HG03575 (cell line): ENCODE data around the gene KIF1A.

Experiments used
- ATAC-seq: cut with Tn5 transposase; IDR thresholded peaks from one replicate; pipeline ENCODE4 v1.9.1; 2021; ENCODE audit not compliant: unreplicated experiment, insufficient number of reproducible peaks, low FRiP score; ENCODE audit errors: extremely low read depth

Gene KIF1A

DNA sequence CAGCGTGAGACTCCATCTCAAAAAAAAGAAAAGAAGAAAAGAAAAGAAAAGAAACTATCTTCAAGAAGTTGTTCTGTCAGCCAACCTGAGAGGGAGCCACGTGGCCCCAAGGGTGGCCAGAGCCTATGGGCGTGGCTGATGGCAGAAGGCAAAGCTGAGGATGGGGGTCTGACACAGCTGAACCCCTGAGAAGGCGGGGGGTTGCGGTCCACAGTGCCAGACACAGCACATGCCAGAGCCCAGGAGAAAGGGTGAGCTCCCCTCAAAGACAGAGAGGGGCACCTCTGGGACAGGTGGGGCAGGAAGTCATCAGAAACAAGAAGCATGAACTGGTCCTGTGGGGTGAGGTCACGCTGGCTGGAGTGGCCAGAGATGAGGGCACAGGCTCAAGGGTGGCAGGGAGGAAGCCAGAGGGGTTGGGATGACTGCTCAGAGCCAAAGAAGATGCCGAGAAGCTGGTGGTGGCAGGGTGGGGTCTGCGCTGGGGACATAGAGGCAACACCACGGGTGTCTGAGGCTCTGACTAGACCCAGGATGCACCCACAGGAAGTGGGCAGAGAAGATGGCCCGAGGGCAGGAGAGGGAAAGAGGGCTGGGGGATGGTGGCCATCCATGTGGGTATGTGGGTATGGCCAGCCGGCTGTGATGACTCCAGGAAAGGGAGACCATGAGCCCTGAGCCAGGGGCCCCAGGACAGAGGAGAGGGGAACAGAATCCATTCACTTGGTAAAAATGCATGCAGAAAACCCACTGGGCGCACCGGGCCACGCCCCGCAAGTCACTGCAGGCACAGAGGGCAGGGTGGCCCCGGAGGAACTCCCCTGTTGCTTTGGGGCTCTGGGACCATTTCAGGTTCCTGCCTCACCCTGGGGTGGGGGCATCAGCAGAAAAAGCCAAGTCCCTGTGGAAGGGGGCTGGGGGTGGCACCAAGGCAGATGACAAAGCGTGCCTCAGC lies 8.4 kb downstream of the KIF1A start:
- ATAC-seq: no peak

DNA sequence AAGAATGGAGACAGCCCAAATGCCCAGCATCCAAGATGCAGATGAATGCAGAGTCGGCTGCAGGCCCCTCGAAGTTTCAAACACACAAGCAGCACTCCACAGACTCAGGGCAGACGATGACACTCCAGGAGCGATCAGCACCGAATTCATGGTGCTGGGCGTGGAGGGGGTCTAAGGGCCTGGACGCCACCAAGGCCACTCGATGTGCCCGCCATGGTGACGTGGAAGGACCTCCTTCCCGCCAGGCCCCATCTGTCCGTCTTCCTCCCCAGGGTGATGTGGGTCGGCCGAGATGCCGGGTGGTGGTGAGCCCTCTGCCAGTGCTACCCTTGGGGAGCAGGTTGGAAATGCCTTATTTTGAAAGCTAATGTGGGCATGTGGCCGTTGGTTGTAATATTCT lies 9.4 kb downstream of the KIF1A start:
- ATAC-seq: no peak

DNA sequence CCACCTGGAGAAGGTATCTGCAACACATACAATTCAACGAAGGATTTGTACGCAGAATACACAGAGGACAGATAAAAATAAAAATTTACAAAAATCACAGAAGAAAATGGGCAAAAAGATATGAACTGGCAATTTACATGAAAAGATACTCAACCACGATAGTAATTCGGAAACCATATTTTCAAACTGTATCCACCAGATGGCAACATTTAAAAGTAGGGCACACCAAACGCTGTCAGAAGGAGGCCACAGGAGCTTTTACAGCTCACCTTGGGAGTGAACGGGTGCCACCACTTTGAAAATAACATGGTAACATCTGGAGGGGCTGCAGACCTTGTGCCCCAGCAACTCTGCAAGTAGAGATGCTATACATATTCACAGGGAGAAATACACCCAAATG lies 9.8 kb downstream of the KIF1A start:
- ATAC-seq: no peak

DNA sequence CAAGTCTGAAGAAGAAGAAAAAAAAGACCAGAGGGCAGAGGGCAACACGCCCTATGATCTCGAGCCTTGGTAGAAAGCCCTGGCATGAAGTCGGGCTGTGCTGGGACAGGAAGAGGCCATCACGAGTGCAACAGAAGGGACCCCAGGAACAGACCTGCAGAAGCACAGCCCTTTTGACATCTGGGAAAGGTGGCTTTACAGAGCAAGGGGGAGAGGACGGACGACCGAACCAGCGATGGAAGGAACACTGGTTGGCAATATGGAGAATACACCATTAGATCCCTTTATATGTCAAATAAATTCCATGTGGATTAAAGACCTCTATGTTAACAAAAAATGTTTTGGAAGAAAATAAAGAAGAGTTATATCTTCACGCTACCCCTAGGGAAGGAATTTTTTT lies 10.7 kb downstream of the KIF1A start:
- ATAC-seq: no peak

DNA sequence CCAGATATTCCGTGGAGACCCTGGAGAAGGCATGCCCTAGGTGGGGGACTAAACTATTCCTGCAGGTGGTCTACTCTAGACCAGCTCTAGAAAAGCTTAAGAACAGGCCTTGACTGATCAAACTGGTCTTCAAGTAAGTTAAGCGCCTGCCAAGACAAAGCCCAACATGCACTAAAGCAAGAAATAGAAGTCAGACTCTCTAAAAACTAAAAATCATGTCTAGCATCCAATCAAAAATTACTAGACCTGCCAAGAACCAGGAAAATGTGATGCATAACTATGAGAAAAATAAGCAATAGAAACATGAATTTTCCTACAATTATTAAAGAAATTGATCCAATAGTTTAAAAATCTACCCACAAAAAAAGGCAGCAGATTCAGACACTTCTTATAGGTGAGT lies 13.6 kb downstream of the KIF1A start:
- ATAC-seq: no peak

DNA sequence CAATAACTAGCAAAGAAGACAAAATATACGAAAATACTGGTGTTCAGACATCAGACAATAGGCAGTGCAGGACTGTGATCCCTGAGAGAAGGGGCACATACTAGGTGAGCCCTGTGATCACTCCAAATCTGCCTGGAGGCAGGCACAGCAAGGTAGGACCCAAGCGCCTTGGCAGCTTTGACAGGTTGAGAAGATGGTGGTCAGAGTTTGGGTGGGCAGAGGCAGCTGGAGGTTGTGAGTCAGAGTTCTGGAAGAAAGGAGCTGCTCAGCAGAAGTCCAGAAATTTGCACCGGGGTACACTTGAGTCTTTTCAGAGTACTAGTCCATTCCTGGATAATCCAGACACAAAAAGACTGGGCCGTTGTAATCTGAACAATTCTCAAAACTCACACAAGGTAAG lies 14.0 kb downstream of the KIF1A start:
- no peak for ATAC-seq

DNA sequence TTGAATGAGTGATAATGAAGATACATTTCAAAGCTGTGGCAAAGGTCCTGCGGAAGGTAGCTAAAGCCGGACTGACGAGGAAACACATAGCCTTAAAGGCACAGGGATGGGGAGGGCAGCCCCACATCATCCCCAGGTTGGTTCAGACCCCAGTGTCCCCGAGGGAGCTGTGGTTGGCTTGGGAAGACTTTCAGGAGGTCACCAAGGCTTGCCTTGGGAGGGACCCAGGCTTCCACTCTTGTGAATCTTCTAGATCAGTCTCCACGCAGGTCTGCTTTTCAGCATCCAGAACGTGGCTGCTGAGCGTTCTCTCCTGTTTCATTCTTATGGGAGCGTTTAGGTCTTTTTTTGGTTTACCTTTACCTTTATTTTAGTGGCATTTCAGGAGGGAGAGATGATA lies 16.8 kb downstream of the KIF1A start:
- ATAC-seq: no peak

DNA sequence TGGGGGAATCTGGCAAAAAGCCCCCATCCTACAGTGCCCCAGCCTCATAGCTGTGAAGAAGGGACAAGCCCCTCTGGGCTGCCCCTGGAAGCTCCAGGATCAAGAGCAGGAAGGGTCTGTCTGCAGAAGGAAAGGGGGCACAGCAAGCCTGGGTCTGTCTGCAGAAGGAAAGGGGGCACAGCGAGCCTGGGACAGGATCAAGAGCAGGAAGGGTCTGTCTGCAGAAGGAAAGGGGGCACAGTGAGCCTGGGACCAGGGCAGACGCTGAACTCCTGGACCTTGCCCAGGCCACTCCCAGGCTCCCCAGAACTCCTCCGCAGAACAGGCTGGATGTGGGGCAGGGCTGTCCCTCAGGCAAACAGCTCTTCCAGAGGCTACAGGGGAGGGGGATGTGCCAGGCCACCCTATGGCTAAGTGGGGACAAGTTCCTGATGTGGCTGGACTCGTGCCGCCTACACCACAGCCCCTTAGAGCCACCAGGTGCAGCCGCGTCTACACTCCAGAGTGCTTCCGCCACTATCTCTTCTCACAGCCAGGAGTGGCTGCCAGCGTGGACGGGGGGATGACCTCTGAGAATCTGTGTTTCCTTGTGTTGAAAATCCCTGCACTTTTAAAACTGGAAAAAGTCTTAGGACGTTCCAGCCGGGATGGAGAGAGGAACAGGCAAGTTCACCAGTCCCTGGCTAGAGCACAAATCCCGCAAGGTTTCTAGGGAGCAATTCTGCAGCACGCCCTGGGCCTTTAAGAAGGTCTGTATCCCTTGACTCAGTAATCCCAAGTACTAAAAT lies 20.8 kb downstream of the KIF1A start:
- no peak for ATAC-seq

DNA sequence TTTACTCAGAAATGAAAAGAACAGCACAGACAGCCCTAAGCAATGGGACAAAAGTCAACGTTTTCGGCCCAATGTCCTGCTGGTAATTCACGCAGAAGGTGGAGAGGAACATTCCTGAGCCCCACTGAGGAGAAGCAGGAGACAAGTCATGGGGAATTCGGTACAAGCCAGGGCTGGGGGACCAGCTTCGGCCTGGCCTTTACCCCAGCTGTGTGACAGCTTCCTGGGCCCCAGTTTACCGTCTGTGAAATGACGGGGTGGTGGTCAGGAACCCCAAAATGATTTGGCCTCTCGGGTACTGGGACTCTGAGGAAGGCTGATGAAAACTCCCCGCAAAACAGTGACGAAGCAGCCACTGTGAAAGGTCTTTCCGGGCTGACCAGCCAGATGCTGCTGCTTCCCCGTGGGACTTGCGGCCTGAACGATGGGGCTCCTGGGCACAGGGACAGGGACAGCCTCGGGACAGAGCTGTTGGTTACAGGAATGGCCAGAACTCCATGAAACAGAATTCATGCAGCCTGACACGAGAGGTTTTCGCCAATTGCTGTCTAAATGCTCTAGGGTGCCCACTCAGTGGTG lies 21.6 kb downstream of the KIF1A start:
- no peak for ATAC-seq

DNA sequence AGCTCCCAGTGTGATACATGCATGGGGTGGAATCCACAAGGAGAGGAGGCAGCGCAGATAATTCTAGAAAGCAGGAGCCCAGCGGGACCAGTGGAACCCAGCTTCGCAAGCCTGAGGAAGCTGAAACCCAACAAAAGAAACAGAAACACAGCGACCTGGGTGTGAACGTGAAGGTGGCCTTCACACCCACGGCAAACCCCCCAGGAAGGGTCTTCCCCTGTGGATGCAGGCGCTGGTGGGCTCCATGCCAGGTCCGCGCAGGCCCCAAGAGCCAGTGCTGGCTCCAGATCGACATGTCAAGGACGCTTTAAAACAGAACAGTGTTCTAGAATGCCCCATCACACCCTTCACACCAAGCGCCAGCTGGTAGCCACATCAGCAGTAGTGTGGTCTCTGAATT lies 22.1 kb downstream of the KIF1A start:
- ATAC-seq: no peak

DNA sequence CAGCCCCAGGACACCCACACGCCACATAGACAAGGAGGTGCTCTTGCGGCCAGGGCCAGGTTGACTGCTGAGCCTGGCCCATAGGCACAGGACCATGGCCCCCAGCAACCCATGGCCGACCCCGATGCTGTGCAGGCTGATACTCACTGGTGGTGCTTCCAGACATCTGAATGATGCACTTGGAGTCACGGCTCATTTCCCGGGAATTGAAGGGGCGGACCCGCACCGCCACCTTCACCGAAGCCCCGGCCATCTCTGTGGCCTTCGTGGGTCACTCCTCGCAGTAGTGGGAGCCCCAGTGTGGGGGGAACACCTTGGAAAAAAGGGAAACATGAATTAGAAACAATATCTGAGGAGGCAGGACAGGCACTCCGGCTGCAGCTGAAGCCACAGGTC lies 22.5 kb downstream of the KIF1A start:
- ATAC-seq: no peak

DNA sequence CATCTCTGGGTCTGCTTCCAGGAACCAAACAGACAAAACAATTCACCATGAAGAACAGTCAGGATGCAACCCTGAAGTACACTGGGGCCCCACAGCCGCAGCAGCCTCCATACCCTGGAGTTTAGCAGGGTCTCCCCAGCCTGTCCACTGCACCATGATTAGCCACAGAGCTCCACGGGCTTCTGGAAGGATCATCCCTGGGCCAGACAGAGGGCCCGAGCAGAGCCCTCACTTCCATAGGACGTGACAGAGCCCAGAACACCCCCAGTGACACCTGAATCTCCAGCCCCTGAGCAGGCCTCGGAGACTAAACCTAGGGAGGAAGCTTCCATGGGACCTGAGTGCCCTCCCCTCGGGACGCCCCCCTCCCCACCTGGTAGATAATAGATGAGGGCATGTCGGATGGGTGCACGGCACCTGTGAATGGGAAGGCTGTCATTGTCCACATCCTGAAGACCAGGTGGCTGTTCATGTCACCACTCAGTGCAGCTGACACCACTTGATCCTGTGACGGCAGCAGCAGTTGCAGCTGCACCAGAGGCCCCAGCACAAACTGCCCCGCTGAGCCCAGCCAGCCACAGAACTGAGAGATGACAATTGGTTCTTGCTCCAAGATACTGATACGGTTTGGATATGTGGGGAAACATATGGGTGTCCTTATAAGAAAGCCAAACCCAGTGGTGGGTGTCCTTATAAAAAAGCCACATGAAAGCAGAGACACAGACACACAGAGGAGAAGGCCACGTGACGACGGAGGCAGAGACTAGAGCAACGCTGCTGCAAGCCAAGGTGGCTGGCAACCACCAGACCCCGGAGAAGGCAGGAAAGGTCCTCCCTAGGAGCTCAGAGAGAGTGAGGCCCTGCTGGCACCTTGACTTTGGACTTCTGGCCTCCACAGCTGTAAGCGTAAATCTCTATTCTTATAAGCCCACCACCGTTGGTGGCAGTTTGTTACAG lies 23.2 kb downstream of the KIF1A start:
- ATAC-seq: no peak

DNA sequence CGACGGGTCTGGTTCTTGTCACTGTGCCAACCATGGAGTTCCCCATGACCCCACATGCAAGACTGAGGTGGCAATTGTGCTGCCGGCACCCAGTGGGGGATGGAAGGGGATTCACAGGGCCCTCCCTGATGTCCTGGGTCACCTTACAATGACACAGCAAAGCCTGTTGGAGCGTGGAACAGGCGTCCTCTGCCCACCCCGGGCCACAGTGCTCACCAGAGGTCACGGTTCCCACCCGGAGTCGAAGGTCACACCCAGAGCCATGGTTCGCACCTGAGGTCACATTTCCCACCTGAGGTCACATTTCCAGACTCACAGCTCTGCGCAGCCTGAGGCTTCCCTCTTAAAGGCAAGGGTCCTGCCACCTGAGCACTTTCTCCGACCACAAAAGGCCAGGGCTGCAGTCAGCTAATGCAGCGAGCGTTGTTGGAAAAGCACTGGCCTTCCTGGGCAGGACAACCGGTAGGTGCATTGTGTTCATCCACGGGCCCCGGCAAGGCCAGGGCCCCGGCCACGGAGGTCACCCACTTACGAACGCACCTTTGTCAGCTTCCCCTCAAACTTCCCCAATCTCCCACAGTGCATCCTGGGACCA lies 24.0 kb downstream of the KIF1A start:
- ATAC-seq: no peak

DNA sequence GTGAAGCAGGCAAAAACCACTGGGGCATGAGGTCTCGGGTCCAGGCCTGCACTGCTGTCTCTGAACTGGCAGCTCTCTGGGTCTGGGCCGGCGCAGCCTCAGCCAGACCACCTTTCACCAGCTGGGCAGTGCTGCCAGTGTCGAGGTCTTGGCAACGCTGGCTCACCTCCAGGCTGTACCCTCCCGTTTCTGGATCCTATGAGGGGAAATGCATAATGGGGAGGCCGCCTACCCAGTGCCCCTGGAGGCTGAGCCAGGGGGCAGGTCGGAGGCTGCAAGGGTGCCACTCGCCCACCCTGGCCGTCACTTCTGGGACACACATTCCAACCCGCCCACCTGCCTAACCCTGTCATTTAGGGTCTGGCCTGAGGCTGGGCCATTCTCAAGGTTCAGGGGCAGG lies 24.6 kb downstream of the KIF1A start:
- no peak for ATAC-seq

DNA sequence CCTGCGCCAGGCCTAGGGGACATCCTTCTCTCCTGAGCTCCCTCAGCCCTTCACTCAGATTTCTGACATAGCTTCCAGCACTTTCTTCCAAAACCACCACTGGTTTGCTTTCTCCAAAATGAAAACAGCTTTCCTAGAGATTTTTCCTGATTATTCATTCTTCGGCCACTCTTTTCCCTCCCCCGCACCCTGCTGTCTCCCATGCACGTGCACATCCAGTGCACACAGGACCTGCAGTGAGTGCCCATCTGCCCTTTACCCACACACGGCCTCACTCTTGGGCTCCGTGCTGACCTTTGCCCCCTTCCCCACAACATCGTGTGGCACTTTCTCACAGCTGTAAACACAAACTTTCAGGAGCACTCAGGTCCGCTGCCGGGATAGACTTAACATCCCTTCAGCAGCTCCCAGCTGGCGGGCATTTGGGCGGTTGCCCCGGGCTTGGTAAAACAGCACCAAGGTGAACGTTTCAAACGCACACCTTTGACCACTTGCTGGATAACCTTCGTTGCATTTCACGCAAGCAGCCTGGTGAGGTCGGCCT lies 25.8 kb downstream of the KIF1A start:
- no peak for ATAC-seq

DNA sequence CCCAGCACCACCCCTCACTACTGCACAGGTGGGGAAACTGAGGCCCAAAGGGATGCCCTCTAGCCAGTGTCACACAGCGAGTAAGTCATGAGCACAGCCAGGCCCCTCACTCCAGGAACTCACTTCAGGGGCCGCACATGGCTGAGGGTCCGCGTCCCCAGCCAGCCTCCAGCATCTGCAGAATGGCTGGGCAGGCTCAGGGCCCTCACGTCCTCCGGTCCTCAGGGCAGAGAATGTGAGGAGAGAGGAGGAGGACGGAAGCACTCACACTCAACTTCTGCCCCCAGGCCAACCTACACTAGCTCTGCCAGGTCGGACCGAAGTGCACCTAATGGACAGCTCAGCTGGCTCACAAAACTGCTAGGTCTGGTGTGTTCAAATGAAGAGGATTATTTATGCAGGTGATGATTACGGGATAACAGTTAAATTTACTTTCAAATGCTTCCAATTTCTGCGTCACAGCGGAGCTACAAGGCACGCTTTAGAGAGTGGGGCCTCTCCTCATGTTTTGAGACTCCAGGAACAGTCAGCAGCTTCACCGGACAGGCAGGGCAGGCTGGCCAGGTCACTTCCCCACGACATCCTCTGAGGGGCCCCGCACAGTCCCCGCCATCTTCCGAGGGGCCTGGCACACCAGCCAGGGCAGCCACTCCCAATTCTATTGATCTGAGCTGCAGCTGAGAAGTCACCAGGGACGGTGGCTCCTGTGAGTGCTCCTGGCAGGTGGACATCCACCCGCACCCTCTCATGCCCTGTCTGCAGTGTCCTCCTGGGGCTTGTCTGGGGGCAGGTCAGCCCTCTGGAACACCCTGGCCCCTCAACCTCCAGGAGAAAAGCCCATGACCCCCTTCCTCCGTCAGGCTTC lies 26.5 kb downstream of the KIF1A start:
- ATAC-seq: no peak

DNA sequence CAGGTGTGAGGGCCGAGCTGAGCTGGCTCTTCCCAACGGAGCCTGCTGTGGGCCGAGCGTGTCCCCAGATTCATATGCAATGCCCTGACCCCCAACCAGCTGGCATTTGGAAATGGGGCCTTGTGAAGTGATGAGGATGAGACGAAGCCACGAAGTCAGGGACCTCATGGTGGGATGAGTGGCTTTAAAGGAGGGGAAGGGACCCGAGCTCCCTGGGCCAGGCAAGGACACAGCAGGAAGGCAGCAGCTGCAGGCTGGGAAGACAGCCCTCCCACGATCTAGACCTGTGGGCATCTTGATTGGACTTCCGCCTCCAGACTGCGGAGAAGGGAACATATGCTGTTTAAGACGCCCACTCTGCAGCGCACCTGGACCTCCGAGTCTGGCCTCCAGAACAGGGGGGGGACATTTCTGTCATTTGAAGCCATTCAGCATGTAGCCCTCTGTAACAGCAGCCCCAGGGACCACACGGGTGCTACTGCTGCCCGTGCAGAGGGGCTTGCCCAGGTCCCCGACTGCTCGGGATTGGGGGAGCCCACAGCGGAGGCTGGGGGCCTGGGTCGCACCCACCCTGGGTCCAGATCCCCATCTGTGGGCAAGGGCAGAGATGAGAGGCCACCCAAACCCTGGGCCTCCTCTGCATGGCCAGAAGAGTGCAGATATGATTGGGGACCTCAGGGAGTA lies 27.2 kb downstream of the KIF1A start:
- ATAC-seq: no peak
